Type B pancreatic cell (in vitro differentiated cells): Measurements from ENCODE around the gene ZNF529. TPM values are rescaled to one million over a fixed set of nuclear protein-coding genes. Genes with fewer than 3 reads are reported as not detected.

Experiments used
- DNase-seq: peaks from one replicate; pipeline ENCODE4 v3.0.0; 2021; ENCODE audit warnings: mixed read lengths; ENCODE audit not compliant: unreplicated experiment; ENCODE audit errors: extremely low spot score
- H3K27ac Mint-ChIP-seq: 2 replicates; pipeline ENCODE4 v1.8.0; 2021; ENCODE audit warnings: mild to moderate bottlenecking, mixed read lengths
- H3K27me3 Mint-ChIP-seq: 2 replicates; pipeline ENCODE4 v1.8.0; 2021; ENCODE audit warnings: mixed read lengths
- H3K36me3 Mint-ChIP-seq: 2 replicates; pipeline ENCODE4 v1.8.0; 2021; ENCODE audit warnings: mixed read lengths
- H3K4me1 Mint-ChIP-seq: one replicate; pipeline ENCODE4 v1.8.0; 2021; ENCODE audit warnings: mixed read lengths; ENCODE audit not compliant: unreplicated experiment
- H3K4me3 Mint-ChIP-seq: 2 replicates; pipeline ENCODE4 v1.8.0; 2021; ENCODE audit warnings: mild to moderate bottlenecking, mixed read lengths
- H3K9me3 Mint-ChIP-seq: 2 replicates; pipeline ENCODE4 v1.8.0; 2021; ENCODE audit warnings: mixed read lengths
- CTCF ChIP-seq: fragments of 200-600 bp; sonication (generic); conservative IDR thresholded peaks from 2 replicates; pipeline ENCODE4 v1.5.0; 2021; ENCODE audit warnings: antibody characterized with exemption, mild to moderate bottlenecking
- total RNA-seq: library from RNA; stranded (reverse); gene quantifications from 2 replicates; pipeline ENCODE4 v1.2.1, GENCODE V29; 2021; ENCODE audit warnings: low replicate concordance

Gene ZNF529
- total RNA-seq, 1 donor from 2014 or later = 23.9 TPM

GRCh38 chr19:36527341-36527740, 45.8 kb downstream of the ZNF529 start:
- H3K4me1 Mint-ChIP-seq = peaks cover 9% of the 10 kb centered on the region
- H3K36me3 Mint-ChIP-seq = peaks cover 53% of the 10 kb centered on the region

GRCh38 chr19:36526581-36526980, 46.5 kb downstream of the ZNF529 start:
- no peak for DNase-seq
- H3K27ac Mint-ChIP-seq = peak overlapping the region; percentile 99
- peaks cover 53% of the 10 kb centered on the region for H3K36me3 Mint-ChIP-seq
- no peak for TF ChIP-seq CTCF
- H3K4me3 Mint-ChIP-seq = peak overlapping the region; percentile 100
- peaks cover 14% of the 10 kb centered on the region for H3K9me3 Mint-ChIP-seq
- peaks cover 9% of the 10 kb centered on the region for H3K4me1 Mint-ChIP-seq
- no peaks in the 10 kb centered on the region for H3K27me3 Mint-ChIP-seq

More at GRCh38 chr19:36527341-36527740, 45.8 kb downstream of the ZNF529 start:
- no peak for DNase-seq
- peaks cover 14% of the 10 kb centered on the region for H3K9me3 Mint-ChIP-seq
- H3K27me3 Mint-ChIP-seq = no peaks in the 10 kb centered on the region
- no peak for TF ChIP-seq CTCF
- H3K27ac Mint-ChIP-seq = peak overlapping the region; percentile 99
- peak overlapping the region; percentile 100 for H3K4me3 Mint-ChIP-seq

- peak overlapping the region; percentile 21 for H3K4me3 Mint-ChIP-seq
- DNase-seq = no peak
- no peak overlapping the region for H3K27ac Mint-ChIP-seq
- H3K36me3 Mint-ChIP-seq = peaks cover 60% of the 10 kb centered on the region
- no peaks in the 10 kb centered on the region for H3K27me3 Mint-ChIP-seq
- peaks cover 14% of the 10 kb centered on the region for H3K9me3 Mint-ChIP-seq
- peaks cover 9% of the 10 kb centered on the region for H3K4me1 Mint-ChIP-seq
- TF ChIP-seq CTCF = no peak
Observed at GRCh38 chr19:36524617-36525016, 48.5 kb downstream of the ZNF529 start.

GRCh38 chr19:36514012-36514612, 59.0 kb downstream of the ZNF529 start:
- no peak for TF ChIP-seq CTCF
- H3K36me3 Mint-ChIP-seq = peaks cover 77% of the 10 kb centered on the region
- no peak overlapping the region for H3K4me3 Mint-ChIP-seq

GRCh38 chr19:36508325-36508724, 64.8 kb downstream of the ZNF529 start:
- H3K27ac Mint-ChIP-seq = no peak overlapping the region
- H3K36me3 Mint-ChIP-seq = peaks cover 28% of the 10 kb centered on the region
- no peak for DNase-seq
- no peak overlapping the region for H3K4me3 Mint-ChIP-seq
- no peaks in the 10 kb centered on the region for H3K27me3 Mint-ChIP-seq
- H3K9me3 Mint-ChIP-seq = peaks cover 20% of the 10 kb centered on the region
- no peak for TF ChIP-seq CTCF
- H3K4me1 Mint-ChIP-seq = no peaks in the 10 kb centered on the region

More at GRCh38 chr19:36514012-36514612, 59.0 kb downstream of the ZNF529 start:
- Mint-ChIP-seq H3K27ac (no peak overlapping the region), H3K27me3 (no peaks in the 10 kb centered on the region), H3K4me1 (no peaks in the 10 kb centered on the region), H3K9me3 (peaks cover 41% of the 10 kb centered on the region)
- no peak for DNase-seq
